Stimulated activated CD4-positive, alpha-beta T cell treated with anti-CD3 and anti-CD28 coated beads, Interleukin-12 subunit alpha, Interleukin-12 subunit beta, amount 100 ng/mL, for 24 hours (primary cell): Measurements from ENCODE around the gene LCOR.
"Not testable (repeated sequence)": the region's sequence is repeated elsewhere in the genome, so short reads cannot be mapped to it uniquely, and the experiment has no call there.

Source experiments
- DNase-seq, 2 experiments: peaks; one replicate each; pipeline ENCODE4 v3.0.0-alpha.2; 2020; ENCODE audit warnings: low read depth in 2 of 2

Gene LCOR

GRCh38 chr10:96831867-96832720 lies at the start of gene LCOR:
TSS of gene LCOR (plus strand) at chr10:96832298. CDS start at chr10:96949058, 116,760 bp downstream.
- DNase-seq = peak; percentile 64 to 68

GRCh38 chr10:96784253-96784652 lies 47.8 kb upstream of the LCOR start:
- DNase-seq = no peak

- DNase-seq = no peak
These were observed 42.5 kb upstream of the LCOR start for GRCh38 chr10:96789571-96790108.

- DNase-seq = no peak
These were observed 40.2 kb upstream of the LCOR start for GRCh38 chr10:96791902-96792301.

- no peak for DNase-seq
These were observed 37.0 kb upstream of the LCOR start for GRCh38 chr10:96794836-96795733.

- DNase-seq = no peak
These were observed 34.6 kb upstream of the LCOR start for GRCh38 chr10:96797485-96797884.

GRCh38 chr10:96803288-96803664 lies 28.8 kb upstream of the LCOR start:
- no peak for DNase-seq

- DNase-seq = no peak
These were observed 17.8 kb upstream of the LCOR start for GRCh38 chr10:96814264-96814663.

GRCh38 chr10:96818971-96819370 lies 13.1 kb upstream of the LCOR start:
- not testable (repeated sequence) for DNase-seq

GRCh38 chr10:96820765-96821164 lies 11.3 kb upstream of the LCOR start:
- no peak for DNase-seq

- no peak for DNase-seq
These were observed 5.7 kb upstream of the LCOR start for GRCh38 chr10:96826438-96826837.

- DNase-seq = no peak
These were observed 3.5 kb upstream of the LCOR start for GRCh38 chr10:96828609-96829008.

GRCh38 chr10:96829029-96829773 lies 2.9 kb upstream of the LCOR start:
- no peak for DNase-seq

- DNase-seq = peak; percentile 45 to 77
These were observed 1.4 kb upstream of the LCOR start for GRCh38 chr10:96830511-96831199.

- no peak for DNase-seq
These were observed 765 bp upstream of the LCOR start for GRCh38 chr10:96831200-96831866.

- DNase-seq = peak; percentile 76 to 77
These were observed 672 bp downstream of the LCOR start for GRCh38 chr10:96832721-96833219.

- DNase-seq = no peak
These were observed 1.3 kb downstream of the LCOR start for GRCh38 chr10:96833220-96834001.

- no peak for DNase-seq
These were observed 2.0 kb downstream of the LCOR start for GRCh38 chr10:96834120-96834519.

- no peak for DNase-seq
These were observed 3.8 kb downstream of the LCOR start for GRCh38 chr10:96835899-96836298.

- DNase-seq = no peak
These were observed 6.4 kb downstream of the LCOR start for GRCh38 chr10:96838529-96838928.
